Adrenal gland (tissue), 12 donors: Measurements from ENCODE around the gene FBLN1. TPM values are rescaled to one million over a fixed set of nuclear protein-coding genes. Genes with fewer than 3 reads are reported as not detected.
"Not testable (repeated sequence)": the region's sequence is repeated elsewhere in the genome, so short reads cannot be mapped to it uniquely, and the experiment has no call there.

Source experiments
- DNase-seq, 7 donors: peaks; one replicate each; pipeline ENCODE4 v3.0.0-alpha.2; 2019 to 2020
- H3K27ac ChIP-seq, 5 donors: fragments of 200-600 bp; sonication (generic) in 4 of 5; 1 replicate in 3 of 5; 2 replicates in 2 of 5; pipeline versions ENCODE4 v1.5.1 to v1.8.0; 2016 to 2020; ENCODE audit warnings: mild to moderate bottlenecking in 1 of 5
- H3K27me3 ChIP-seq: fragments of 200-600 bp; 2 replicates; pipeline ENCODE4 v1.8.0; 2021
- H3K36me3 ChIP-seq, 2 donors: fragments of 200-600 bp; replicated peaks in 1 of 2; 1 replicate in 1 of 2; 2 replicates in 1 of 2; pipeline versions ENCODE4 v1.5.1 to v1.8.0; 2018 to 2022
- H3K4me1 ChIP-seq, 2 donors: fragments of 200-600 bp; replicated peaks in 1 of 2; 1 replicate in 1 of 2; 2 replicates in 1 of 2; pipeline versions ENCODE4 v1.5.1 to v1.8.0; 2018 to 2021
- H3K4me3 ChIP-seq, 4 donors: fragments of 200-600 bp; sonication (generic) in 3 of 4; one replicate each; pipeline ENCODE4 v1.5.1; 2016 to 2018
- H3K9me3 ChIP-seq, 3 donors: fragments of 200-600 bp; sonication (generic) in 1 of 3; replicated peaks in 1 of 3; 1 replicate in 2 of 3; 2 replicates in 1 of 3; pipeline versions ENCODE4 v1.5.1 to v1.8.0; 2016 to 2021
- CTCF ChIP-seq, 6 experiments: fragments of 450-650 bp in 4 of 6; fragments of 200-600 bp in 2 of 6; sonication (generic) in 1 of 6; IDR thresholded peaks; 1 replicate in 5 of 6; 2 replicates in 1 of 6; pipeline versions ENCODE4 v1.5.1 to v1.8.0; 2016 to 2021; ENCODE audit warnings: antibody characterized with exemption in 6 of 6, mild to moderate bottlenecking in 2 of 6, moderate library complexity in 1 of 6
- POLR2A ChIP-seq, 2 donors: fragments of 450-650 bp; IDR thresholded peaks; one replicate each; pipeline ENCODE4 v1.6.1; 2017; ENCODE audit warnings: antibody characterized with exemption in 2 of 2, mild to moderate bottlenecking in 2 of 2, moderate library complexity in 1 of 2
- WGBS, 4 donors: extraction: QIAGEN DNeasy Blood & Tissue Kit in 2 of 4; methylation state at CpG; one replicate each; pipeline versions ENCODE4 v1.1.5 to v1.1.7; 2013 to 2017; 5-methylcytosine and 5-hydroxymethylcytosine counted together
- intact Hi-C, 2 donors: fragments of 100-400 bp; cut with DNase I; formaldehyde crosslinking; loops; one replicate each; pipeline versions ENCODE4 v1.14.1 to v1.15.0; 2022 to 2023
- polyA plus RNA-seq, 3 donors: library from polyadenylated mRNA; stranded (reverse); fragments of 200-250 nt in 2 of 3; fragments of 350-450 nt in 1 of 3; fragmentation: Illumina TruSeq in 1 of 3; extraction: RNeasy Lipid Tissue Mini Kit (QIAGEN cat#74804) in 1 of 3; gene quantifications; one replicate each; pipeline ENCODE4 v1.2.3, GENCODE V29; 2013 to 2014
- total RNA-seq, 9 donors: library from RNA; depleted of rRNA in 4 of 9; stranded (reverse); fragments of >200 nt in 4 of 9; fragments of 120-200 nt in 1 of 9; fragmentation: NEBNext Ultra II Directional in 1 of 9; extraction: Animal tissue kit (Norgen Biotek cat#: 25700) in 1 of 9; gene quantifications; one replicate each; pipeline versions ENCODE4 v1.1.0 to v1.2.4, GENCODE V29; 2013 to 2023
- donor health status: healthy with polysubstance abuse.
- donor health status: Bipolar disorder and iron deficiency.
- donor health status: DM: yes; HTN: yes; CAD: no.
- donor health status: DM: no; HTN: no; CAD: no.
- donor health status: DM: no; HTN: no; CAD: no.
- donor health status: DM: yes; HTN: yes; CAD: no.

Gene FBLN1
- total and polyA plus RNA-seq, 12 donors = 13.0 to 387 (median 148) TPM

- 83 to 94% (median 90%) methylated on average over 8 of the region's 8 CpGs for WGBS, 4 donors
- no peaks in the 10 kb centered on the region for H3K27me3 ChIP-seq
Measured at GRCh38 chr22:45491841-45492240, 10.8 kb upstream of the FBLN1 start.

GRCh38 chr22:45493286-45493771 lies 9.4 kb upstream of the FBLN1 start:
- H3K36me3 ChIP-seq = no peaks in the 10 kb centered on the region
- H3K27me3 ChIP-seq = no peaks in the 10 kb centered on the region
- TF ChIP-seq CTCF (IDR thresholded peaks at IDR 0.05) (no peak), POLR2A (IDR thresholded peaks at IDR 0.05) (no peak)
- intact Hi-C loops = no loop called here
- H3K4me1 ChIP-seq = no peaks in the 10 kb centered on the region
- H3K9me3 ChIP-seq = no peaks in the 10 kb centered on the region
- H3K4me3 ChIP-seq = no peak overlapping the region
- peak overlapping the region in 1 of 5 donors; percentile 83 for H3K27ac ChIP-seq
- WGBS, 4 donors = 57 to 77% (median 72%) methylated on average over 13 of the region's 13 CpGs
- DNase-seq = peak in 4 of 7 donors; percentile 25 to 71 (median 40)

More at GRCh38 chr22:45491841-45492240, 10.8 kb upstream of the FBLN1 start:
- intact Hi-C loops = no loop called here
- H3K9me3 ChIP-seq = no peaks in the 10 kb centered on the region
- no peaks in the 10 kb centered on the region for H3K36me3 ChIP-seq
- no peak overlapping the region for H3K4me3 ChIP-seq
- H3K4me1 ChIP-seq = no peaks in the 10 kb centered on the region
- DNase-seq = no peak
- no peak overlapping the region for H3K27ac ChIP-seq
- TF ChIP-seq POLR2A (IDR thresholded peaks at IDR 0.05) (no peak), CTCF (IDR thresholded peaks at IDR 0.05) (no peak)

- H3K36me3 ChIP-seq, DNase-seq, H3K4me3 ChIP-seq, H3K9me3 ChIP-seq, H3K27me3 ChIP-seq, H3K4me1 ChIP-seq, intact Hi-C loops: not testable (repeated sequence)
- WGBS, 4 donors = 80 to 93% (median 86%) methylated on average over 6 to 8 of the region's 8 CpGs
- H3K27ac ChIP-seq = peak overlapping the region in 1 of 5 donors; percentile 34
Measured at GRCh38 chr22:45494306-45494705, 8.4 kb upstream of the FBLN1 start.

GRCh38 chr22:45495616-45496015 lies 7.1 kb upstream of the FBLN1 start:
- H3K4me1 ChIP-seq, H3K27me3 ChIP-seq, H3K4me3 ChIP-seq, DNase-seq, intact Hi-C loops, H3K9me3 ChIP-seq, H3K36me3 ChIP-seq: not testable (repeated sequence)
- peak overlapping the region in 1 of 5 donors; percentile 80 for H3K27ac ChIP-seq
- 88 to 94% (median 93%) methylated on average over 13 of the region's 13 CpGs for WGBS, 4 donors

GRCh38 chr22:45496451-45496941 lies 6.2 kb upstream of the FBLN1 start:
- peak in 4 of 7 donors; percentile 28 to 69 (median 46) for DNase-seq
- TF ChIP-seq POLR2A (IDR thresholded peaks at IDR 0.05) (no peak), CTCF (IDR thresholded peaks at IDR 0.05) (no peak)
- intact Hi-C loops = no loop called here
- Histone ChIP-seq H3K9me3 (no peaks in the 10 kb centered on the region), H3K27ac (peak overlapping the region in 2 of 5 donors; percentile 63 to 80), H3K4me1 (no peaks in the 10 kb centered on the region), H3K36me3 (no peaks in the 10 kb centered on the region), H3K27me3 (peaks cover under 1% of the 10 kb centered on the region), H3K4me3 (no peak overlapping the region)
- WGBS, 4 donors = 32 to 73% (median 35%) methylated on average over 7 of the region's 7 CpGs
